Stimulated activated CD8-positive, alpha-beta memory T cell treated with anti-CD3 and anti-CD28 coated beads, Interleukin-15, amount 100 ng/mL, for 4 hours (primary cell): ENCODE results near the gene CCDC66.
A peak's percentile ranks its signal among the peaks of the same experiment; 100 is the strongest.
"Not testable (repeated sequence)": the region's sequence is repeated elsewhere in the genome, so short reads cannot be mapped to it uniquely, and the experiment has no call there.

ENCODE experiments used
- DNase-seq, 2 donors: peaks; one replicate each; pipeline ENCODE4 v3.0.0-alpha.2; 2020; ENCODE audit warnings: low read depth in 2 of 2

Gene CCDC66

DNA sequence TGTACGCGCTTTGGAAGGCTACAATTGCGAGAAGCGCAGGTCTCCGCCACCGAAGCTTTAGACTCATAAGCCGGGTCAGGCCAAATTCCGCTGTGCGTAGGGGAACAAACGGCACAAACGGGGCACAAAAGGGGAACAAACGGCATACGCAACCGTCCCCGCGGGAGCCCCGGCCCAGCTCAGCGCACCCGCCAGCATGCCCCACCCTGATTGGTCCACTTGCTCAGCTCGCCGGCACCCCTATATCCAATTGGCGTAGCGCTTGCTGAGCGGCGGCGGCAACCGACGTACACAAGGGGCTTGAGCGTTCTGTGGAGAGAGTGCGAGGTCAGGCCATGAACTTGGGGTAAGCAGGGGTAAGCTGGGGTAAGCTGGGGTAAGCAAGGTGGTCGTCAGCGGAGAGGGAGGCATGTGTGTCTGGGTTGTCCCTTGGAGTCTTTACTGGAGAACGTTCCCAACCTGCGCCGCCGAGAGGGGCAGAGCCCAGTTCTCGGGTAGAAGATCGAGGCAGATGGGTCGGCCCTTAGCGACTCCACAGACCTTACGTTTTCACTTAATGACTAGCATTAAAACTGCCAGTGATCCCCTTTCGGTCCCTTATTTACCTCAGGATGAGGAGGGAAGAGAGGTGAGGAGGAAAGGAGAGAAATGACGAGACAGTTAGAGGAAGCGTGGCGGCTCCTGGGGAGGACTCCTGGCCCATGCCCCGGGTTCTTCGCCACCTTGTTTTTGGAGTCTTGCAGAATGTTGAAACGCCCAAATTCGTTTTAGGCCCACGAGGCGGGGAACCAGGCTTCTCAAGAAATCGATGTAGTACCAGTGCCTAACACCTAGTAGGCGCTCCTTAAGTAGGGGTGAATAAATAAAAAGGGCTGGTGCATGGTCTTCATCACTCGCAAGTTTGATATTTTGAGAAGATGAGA lies at the start of gene CCDC66:
CCDC66 (plus strand) TSS at position 268 of the 923 bp plus-strand sequence; CDS start at position 336, 68 bp downstream.
- DNase-seq, result peak; percentile 82 to 84

DNA sequence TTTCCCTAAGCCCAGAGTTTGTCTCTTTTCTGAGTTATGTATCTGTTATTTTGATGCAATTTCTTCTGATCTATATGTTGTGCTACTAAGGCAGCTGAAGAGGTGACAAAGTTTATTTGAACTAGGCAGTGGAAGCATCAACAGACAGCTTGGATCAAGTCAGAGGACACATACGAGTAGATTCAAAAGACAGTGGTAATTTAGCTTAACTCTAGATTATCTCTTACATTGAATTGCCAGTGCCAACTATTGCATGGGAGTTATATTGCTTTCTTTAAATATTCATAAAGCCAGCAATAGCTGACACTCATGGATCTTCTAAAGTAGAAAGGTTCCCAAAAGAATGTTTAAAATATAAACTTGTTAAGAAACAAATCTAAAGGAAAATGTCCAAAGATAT lies 37.3 kb upstream of the CCDC66 start:
- no peak for DNase-seq

DNA sequence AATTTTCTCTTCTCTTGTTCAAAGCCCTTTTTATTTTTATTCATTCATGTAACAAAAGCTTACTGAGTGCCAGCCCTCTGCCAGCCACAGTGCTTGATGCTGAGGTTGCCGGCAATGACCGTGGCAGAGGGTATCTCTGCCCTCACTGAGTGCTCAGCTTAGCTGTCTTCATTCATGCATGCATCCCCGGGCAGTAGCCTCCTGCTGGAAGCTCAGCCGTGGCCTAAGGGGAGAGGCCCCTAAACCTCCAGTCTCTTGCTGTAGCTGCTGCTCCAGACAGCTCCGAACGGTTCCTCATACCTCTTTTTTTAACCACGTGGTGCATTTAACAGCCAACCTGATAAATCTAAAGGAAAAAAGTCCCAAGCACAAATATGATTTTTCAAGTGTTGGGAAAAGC lies 34.6 kb upstream of the CCDC66 start:
- no peak for DNase-seq

DNA sequence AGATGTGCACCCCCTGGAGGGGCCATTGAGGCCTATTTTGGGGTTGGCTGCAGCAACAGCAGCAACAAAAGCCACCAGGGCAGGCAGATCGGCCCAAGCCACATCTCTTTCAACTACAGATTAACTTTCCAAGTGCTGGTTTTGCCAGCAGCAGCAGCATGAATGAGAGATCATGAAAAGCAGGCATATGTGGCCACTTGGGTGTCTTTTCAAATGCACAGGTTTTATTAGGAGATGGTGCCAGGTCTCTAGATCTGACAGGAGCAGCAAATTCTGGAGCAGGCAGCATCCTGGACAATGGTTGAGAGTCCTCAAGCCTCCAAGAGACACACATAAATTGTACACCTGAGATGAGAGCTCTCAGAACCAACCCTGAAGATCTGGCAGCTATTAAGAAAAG lies 31.7 kb upstream of the CCDC66 start:
- DNase-seq, result no peak

DNA sequence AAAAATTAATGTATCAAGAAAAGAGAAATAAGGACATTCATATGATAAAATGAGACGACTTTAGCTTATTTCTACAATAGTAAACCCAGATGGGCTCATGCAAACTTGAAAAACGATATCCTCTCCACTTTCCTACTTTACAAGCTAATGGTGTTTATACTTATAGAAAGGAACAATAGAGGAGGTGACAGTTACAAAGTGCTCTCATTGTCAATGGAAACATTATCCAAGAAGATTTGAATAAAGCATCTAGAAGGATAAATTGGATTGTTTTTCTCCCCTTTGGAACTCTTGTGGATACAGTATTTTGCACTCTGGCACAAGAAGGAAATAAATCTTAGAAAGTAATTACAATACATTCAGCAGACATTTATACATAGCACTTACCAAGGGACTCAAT lies 20.2 kb upstream of the CCDC66 start:
- no peak for DNase-seq

DNA sequence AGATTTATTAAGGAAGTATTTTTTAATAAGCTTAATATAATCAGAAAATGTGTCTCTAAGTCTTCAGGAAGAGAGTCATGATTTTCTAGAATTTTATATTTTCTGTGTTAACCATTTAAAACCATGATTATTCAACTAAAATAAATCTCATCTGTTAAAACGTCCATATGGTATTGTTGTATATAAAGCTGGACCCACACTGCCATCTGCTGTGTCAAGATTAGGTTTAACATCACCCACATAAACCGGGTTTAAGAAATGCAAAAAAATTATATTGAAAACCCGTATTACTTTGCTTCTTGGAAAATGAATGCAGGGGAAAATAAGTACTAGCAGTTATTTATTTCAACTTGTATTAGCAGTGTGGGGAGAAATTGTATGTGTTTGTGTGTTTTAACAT lies 9.5 kb upstream of the CCDC66 start:
- DNase-seq, result no peak

DNA sequence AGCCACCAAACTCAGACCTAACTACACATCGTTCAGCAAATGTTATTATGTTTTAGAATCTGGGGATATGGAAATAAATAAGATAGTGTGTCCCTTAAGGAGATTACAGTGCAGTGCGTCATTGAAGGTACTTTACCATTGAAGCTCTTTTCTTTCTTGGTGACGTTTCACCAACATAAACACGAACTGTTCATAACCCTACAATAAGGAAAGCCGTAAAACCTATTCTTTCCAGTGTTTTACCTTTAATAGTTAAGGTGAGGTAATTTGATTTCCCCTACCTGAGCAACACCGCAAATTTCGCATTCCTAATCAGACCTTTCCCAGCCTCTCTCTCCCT lies 826 bp downstream of the CCDC66 start:
- DNase-seq, result no peak

DNA sequence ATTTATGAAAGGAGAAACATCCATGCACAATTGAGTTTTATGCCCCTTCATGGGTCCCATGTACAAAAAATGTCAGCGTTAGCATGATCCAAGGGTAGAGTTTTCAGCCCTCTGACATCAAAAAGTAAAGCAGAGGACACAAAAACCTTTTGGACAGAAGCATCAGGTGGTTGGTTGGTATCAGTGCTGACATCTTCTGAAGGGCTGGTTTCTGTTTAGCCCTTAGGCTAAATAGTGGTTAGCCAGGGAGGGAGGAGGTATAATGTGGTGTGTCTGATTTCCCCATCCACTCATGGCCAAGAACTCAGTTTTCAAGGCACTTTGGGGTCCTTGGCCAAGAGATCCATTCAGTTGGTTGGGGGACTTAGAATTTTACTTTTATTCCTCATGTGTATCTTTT lies 16.5 kb downstream of the CCDC66 start:
- DNase-seq, result no peak

DNA sequence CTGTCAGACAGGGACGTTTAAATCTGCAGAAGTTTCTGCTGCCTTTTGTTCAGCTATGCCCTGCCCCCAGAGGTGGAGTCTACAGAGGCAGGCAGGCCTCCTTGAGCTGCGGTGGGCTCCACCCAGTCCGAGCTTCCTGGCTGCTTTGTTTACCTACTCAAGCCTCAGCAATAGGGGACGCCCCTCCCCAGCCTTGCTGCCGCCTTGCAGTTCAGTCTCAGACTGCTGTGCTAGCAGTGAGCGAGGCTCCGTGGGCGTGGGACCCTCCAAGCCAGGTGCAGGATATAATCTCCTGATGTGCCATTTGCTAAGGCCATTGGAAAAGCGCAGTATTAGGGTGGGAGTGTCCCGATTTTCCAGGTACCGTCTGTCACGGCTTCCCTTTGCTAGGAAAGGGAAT lies 25.0 kb downstream of the CCDC66 start:
- not testable (repeated sequence) for DNase-seq

DNA sequence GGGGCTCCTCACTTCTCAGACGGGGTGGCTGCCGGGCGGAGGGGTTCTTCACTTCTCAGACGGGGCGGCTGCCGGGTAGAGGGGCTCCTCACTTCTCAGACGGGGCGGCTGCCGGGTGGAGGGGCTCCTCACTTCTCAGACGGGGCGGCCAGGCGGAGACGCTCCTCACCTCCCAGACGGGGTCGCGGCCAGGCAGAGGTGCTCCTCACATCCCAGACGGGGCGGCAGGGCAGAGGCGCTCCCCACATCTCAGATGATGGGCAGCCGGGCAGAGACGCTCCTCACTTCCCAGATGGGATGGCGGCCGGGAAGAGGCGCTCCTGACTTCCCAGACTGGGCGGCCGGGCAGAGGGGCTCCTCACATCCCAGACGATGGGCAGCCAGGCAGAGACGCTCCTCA lies 27.3 kb downstream of the CCDC66 start:
- not testable (repeated sequence) for DNase-seq

DNA sequence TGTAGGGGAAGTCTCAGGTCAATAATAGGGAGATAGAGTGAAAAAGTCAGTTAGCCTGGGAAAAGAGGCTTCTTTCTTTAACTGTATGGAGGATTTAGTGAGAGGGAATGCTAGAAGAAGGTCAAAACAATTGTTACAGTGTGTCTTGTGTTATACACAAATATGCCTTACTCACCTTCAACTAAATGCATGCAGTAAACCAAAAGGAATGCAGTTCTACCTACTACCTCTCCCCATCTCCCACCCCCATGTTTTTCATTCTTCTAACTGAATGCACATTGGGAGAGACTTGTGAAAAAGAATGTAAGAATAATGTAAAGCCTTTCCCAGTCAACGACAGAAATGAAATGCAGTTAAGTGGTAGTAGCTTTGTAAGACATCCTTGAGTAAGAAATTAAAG lies 33.8 kb downstream of the CCDC66 start:
- no peak for DNase-seq

DNA sequence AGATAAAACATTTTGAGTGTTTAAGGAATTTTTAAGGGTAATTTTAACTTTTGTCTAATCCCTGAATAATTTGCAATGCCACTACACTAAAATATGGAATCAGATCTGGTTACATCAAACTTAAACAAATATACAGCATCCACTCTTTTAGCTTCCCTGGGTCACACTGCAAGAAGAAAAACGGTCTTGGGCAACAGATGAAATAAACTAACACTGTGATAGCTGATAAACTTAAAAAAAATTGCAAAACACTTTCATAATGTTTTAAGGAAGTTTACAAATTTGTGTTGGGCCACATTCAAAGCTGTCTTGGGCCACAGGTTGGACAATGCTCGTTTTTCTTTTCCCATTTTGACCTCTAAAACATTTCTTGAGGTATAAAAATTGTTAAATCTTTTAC lies 34.3 kb downstream of the CCDC66 start:
- DNase-seq, result no peak

DNA sequence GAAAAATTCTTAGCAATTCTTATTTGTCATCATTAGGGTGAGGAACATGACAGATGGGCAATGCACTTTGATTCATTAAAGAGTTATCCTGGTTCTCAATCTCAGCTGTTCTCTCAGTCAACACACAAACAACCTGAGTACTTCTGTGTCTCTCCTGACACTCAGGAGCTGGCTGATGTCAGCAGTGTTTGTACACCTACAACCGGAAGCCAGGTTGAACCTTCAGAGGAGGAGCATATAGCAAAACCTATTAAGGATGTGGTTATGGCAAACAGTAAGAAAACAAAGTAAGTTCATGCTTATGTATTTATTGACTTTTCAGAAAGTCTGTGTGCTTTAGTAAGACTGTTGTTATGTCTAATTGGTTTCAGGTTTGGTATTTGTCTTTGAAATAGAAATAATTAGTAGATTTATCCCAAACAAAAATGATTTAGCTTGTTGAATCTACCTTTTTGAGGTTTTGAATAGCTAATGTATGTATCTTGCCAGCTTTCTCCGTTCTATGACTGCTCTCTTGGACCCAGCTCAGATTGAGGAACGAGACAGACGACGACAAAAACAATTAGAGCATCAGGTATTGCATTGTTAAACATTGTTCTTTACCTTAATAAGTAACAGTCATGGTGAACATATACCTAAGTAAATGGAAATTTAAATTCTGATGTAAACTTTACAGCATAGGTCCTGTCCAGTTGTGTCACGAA lies 36.6 kb downstream of the CCDC66 start:
- DNase-seq, result peak in 1 of 2 donors; percentile 23

DNA sequence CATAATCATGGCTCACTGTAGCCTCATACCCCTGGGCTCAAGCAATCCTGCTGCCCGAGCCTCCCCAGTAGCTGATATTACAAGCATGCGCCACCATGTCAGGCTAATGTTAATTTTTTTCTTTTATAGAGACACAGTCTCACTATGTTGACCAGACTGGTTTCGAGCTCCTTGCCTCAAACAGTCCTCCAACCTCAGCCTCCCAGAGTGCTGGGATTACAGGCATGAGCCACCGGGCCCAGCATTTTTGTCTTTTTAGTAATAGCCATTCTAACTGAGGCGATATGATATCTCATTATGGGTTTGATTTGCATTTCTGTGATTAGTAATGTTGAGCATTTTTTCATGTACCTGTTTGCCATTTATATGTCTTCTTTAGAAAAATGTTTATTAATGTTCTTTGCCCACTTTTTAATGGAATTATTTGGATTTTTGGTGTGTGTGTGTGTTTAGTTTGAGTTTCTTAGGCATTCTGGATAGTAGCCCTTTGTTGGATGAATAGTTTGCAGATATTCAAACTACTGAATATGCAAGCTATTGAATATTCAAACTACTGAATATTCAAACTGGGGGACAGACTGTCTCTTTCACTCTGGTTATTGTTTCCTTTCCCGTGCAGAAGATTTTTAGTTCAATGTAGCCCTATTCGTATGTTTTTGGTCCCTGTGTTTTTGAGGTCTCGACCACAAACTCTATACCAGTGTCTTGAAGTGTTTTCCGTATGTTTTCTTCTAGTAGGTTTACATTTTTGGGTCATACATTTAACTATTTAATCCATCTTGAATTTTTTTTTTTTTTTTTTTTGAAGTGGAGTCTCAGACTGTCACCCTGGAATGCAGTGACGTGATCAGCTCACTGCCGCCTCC lies 39.2 kb downstream of the CCDC66 start:
- no peak for DNase-seq

DNA sequence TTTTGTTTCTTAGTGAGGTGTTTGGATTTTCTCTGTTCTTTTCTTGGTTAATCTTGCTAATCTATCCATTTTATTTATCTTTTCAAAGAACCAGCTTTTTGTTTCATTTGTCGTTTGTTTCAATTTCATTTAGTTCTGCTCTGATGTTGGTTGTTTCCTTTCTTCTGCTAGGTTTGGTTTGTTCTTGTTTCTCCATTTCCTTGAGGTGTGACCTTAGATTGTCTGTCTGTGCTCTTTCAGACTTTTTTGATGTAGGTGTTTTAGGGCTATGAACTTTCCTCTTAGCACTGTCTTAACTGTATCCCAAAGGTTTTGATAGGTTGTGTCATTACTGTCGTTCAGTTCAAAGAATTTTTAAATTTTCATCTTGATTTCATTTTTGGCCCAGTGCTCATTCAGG lies 51.5 kb downstream of the CCDC66 start:
- DNase-seq, result not testable (repeated sequence)

DNA sequence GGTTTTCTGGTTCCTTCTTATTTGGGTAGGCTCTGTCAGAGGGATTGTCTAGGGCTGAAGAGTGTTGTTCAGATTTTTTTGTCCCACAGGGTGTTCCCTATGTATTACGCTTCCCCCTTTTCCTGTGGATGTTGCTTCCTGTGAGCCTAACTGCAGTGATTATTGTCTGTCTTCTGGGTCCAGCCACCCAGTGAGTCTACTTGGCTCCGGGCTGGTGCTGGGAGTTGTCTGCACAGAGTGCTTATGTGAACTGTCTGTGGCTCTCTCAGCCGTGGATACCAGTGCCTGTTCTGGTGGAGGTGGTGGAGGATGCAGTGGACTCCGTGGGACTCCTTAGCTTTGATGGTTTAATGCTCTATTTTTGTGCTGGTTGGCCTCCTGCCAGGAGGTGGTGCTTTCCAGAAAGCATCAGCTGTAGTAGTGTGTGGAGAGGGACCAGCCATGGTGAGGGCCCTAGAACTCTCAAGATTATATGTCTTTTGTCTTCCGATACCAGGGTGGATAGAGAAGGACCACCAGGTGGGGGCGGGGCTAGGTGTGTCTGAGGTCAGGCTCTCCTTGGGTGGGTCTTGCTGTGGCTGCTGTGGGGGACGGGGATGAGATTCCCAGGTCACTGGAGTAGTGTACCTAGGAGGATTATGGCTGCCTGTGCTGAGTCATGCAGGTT lies 53.8 kb downstream of the CCDC66 start:
- DNase-seq, result no peak

DNA sequence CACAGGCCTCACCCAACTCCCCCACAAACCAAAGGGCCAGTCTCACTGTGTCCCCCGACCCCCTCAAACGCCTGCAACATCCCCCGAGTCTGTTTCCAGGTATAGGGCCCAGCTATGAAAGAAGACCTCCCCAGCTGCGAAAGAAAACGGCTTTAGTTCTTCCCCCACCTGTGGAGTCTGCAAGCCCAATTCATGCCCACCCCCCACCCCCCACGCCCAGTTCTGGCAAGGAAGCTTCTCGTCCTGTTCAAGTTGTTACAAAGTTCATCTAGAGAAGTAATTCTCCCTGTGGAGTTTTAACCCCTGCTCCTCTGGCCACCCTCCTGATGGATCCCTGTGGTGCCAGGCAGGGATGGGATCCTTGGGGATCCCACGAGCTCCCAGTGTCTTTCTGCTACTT lies 54.4 kb downstream of the CCDC66 start:
- DNase-seq, result no peak

DNA sequence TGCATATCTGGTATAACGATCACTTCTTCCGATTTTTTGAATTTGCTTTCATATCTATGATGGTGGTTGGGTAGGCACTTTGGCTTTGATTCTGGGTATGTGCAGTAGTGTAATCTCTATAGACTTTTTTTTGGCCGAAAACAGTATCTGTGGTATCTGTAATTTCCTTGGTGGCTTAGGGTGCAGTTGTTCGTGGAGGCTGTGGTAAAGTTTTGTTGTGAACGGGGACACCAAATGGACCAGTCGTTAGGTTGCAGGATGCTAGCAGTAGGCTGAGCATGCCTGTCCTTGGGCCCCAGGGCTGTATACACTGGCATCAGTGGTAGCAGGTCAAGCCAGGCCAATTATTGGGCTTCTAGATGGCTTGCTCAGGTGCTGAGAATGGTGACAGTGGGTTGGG lies 55.2 kb downstream of the CCDC66 start:
- no peak for DNase-seq

DNA sequence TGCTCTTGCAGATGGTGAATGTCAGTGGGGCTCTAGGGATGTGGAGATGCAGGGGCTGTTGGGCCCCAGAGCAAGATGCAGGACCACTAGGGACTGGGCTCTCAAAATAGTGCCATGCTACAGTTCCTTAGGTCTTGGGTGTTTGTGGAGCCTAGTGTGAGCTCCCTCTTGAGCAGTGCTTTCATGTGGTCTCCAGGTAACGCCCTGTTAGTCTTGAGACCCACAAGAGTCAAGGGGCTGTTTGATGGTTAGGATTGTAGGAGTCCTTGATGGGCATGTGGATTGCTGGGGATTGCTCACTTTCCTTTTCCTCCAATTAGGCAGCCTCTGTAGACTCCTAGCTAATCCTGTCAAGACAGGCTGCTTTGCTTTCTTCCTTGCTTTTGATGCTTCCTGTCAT lies 56.0 kb downstream of the CCDC66 start:
- DNase-seq, result no peak

DNA sequence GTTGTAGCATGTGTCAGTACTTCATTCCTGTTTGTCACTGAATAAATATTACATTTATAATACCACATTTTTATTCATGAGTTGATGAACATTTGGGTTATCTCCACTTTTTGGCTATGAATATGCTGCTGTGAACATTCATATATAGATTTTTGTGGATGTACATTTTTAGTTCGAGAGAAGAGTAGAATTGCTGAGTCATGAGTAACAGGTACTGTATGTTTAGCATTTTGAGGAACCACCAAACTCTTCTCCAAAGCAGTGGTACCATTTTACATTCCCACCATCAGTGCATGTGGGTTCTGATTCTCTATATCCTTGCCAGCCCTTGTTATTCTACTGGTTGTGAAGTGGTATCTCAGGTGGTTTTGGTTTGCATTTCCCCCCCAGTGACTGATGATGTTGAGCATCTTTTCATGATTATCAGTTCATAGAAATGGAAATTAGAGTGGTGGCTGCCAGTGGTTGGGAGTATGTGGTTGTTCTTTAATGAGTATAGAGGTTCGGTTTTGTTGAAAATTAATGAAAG lies 59.6 kb downstream of the CCDC66 start:
- no peak for DNase-seq

DNA sequence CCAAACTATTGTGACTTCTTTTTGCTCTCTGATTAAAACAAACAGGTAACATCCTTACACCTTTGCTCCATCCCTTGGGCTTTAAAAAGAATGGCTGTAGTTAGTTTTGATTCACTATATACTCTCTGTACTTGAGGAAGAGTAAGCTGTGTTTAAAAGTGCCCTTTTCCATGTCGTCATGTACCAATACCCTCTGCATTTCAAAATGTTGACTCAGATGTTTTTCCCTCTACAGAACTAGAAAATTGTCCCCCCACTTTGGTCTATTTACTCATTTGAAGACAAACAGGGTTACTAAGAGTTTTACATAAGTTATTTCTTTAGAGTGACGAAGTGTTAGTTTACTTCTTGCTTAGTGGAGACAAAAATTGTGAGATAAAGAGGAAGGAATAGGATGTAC lies 63.4 kb downstream of the CCDC66 start:
- no peak for DNase-seq
